Suprapubic skin (tissue), 4 donors: ENCODE results near the gene PHACTR2. TPM values are rescaled to one million over a fixed set of nuclear protein-coding genes. Genes with fewer than 3 reads are reported as not detected.
A peak's percentile ranks its signal among the peaks of the same experiment; 100 is the strongest.

ENCODE experiments used
- DNase-seq, 2 donors: peaks; one replicate each; pipeline ENCODE4 v3.0.0-alpha.2; 2019; ENCODE audit warnings: low spot score in 2 of 2
- H3K27ac ChIP-seq: fragments of 200-600 bp; sonication (generic); one replicate; pipeline ENCODE4 v1.5.1; 2019
- H3K27me3 ChIP-seq: fragments of 200-600 bp; sonication (generic); one replicate; pipeline ENCODE4 v1.5.1; 2019
- H3K36me3 ChIP-seq: fragments of 200-600 bp; sonication (generic); one replicate; pipeline ENCODE4 v1.5.1; 2019
- H3K4me1 ChIP-seq: fragments of 200-600 bp; sonication (generic); one replicate; pipeline ENCODE4 v1.5.1; 2019
- H3K4me3 ChIP-seq: fragments of 200-600 bp; sonication (generic); one replicate; pipeline ENCODE4 v1.5.1; 2019; ENCODE audit warnings: mild to moderate bottlenecking
- H3K9me3 ChIP-seq: fragments of 200-600 bp; sonication (generic); one replicate; pipeline ENCODE4 v1.5.1; 2019
- EP300 ChIP-seq: sonication (generic); formaldehyde crosslinking; IDR thresholded peaks from one replicate; pipeline ENCODE4 v1.6.1; 2017; ENCODE audit warnings: antibody characterized with exemption
- POLR2A ChIP-seq, 2 donors: fragments of 450-650 bp; IDR thresholded peaks; one replicate each; pipeline ENCODE4 v1.6.1; 2017; ENCODE audit warnings: antibody characterized with exemption in 2 of 2, mild to moderate bottlenecking in 2 of 2, moderate library complexity in 2 of 2
- POLR2AphosphoS5 ChIP-seq, 3 donors: sonication (generic); formaldehyde crosslinking; IDR thresholded peaks; one replicate each; pipeline ENCODE4 v1.6.1; 2017; ENCODE audit warnings: antibody characterized with exemption in 3 of 3
- WGBS: methylation state at CpG from one replicate; pipeline ENCODE4 v1.1.5; 2018; 5-methylcytosine and 5-hydroxymethylcytosine counted together
- total RNA-seq, 4 donors: library from RNA; depleted of rRNA; stranded (reverse); fragments of >200 nt; gene quantifications; one replicate each; pipeline ENCODE4 v1.1.0, GENCODE V29; 2016
- TF ChIP-seq, protein P1 (sequence below), 2 donors: fragments of 200-600 bp in 1 of 2; fragments of 450-650 bp in 1 of 2; sonication (generic) in 1 of 2; IDR thresholded peaks; one replicate each; pipeline ENCODE4 v1.5.1; 2016 to 2019; ENCODE audit warnings: antibody characterized with exemption in 2 of 2, mild to moderate bottlenecking in 1 of 2, moderate library complexity in 1 of 2

The PHACTR2 gene
- total RNA-seq, 4 donors from 2014 or later = 11.9 to 31.5 (median 20.9) TPM

DNA sequence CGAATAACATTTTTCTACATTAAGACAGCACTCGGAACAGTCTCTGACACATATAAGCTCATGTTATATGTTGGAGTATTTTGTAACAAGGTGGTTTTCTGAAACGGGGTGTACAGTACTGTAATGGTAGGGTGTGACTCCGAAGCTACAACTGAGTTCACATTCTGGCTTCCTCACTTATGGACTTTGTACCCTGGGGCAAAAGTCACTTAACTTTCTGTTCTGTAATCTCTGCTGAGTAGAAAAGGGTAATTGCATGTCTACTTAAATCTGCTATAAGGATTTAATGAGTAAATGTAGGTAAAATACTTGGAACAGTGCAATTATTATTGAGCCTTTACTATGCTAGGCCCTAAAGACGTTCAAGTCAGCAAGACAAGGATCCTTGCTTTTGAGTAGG lies 160.6 kb downstream of the PHACTR2 start:
- Histone ChIP-seq H3K27me3 (no peaks in the 10 kb centered on the region), H3K9me3 (no peaks in the 10 kb centered on the region), H3K4me3 (no peak overlapping the region), H3K36me3 (no peaks in the 10 kb centered on the region), H3K27ac (no peak overlapping the region), H3K4me1 (no peaks in the 10 kb centered on the region)
- WGBS = 63% methylated on average over 5 of the region's 5 CpGs
- no peak for TF ChIP-seq POLR2AphosphoS5 (IDR thresholded peaks at IDR 0.05)
- TF ChIP-seq, protein P1, sequence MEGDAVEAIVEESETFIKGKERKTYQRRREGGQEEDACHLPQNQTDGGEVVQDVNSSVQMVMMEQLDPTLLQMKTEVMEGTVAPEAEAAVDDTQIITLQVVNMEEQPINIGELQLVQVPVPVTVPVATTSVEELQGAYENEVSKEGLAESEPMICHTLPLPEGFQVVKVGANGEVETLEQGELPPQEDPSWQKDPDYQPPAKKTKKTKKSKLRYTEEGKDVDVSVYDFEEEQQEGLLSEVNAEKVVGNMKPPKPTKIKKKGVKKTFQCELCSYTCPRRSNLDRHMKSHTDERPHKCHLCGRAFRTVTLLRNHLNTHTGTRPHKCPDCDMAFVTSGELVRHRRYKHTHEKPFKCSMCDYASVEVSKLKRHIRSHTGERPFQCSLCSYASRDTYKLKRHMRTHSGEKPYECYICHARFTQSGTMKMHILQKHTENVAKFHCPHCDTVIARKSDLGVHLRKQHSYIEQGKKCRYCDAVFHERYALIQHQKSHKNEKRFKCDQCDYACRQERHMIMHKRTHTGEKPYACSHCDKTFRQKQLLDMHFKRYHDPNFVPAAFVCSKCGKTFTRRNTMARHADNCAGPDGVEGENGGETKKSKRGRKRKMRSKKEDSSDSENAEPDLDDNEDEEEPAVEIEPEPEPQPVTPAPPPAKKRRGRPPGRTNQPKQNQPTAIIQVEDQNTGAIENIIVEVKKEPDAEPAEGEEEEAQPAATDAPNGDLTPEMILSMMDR (IDR thresholded peaks at IDR 0.05) = no peak
- TF ChIP-seq POLR2A (IDR thresholded peaks at IDR 0.05) = no peak
- DNase-seq = no peak

DNA sequence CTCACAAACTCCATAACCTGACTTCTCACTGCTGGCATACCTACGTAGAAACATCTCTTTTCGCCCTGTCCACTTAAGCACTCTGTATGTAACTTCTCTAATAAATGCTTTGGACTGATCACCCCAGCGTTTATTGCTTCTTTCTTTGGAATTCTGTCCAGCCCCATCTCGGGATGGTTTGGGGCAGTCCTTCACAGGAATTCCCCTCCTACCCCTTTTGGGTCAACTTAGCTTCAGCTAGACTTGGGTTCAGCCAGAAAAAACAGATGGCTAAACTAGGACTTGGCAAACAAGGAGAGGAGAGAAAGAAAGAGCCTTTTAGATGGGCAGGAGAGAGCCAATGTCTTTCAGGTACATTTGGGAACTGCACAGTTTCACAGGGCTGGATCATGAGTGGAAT lies 161.4 kb downstream of the PHACTR2 start:
- TF ChIP-seq POLR2A (IDR thresholded peaks at IDR 0.05) (no peak), EP300 (no peak), POLR2AphosphoS5 (IDR thresholded peaks at IDR 0.05) (no peak)
- TF ChIP-seq, protein P1 (IDR thresholded peaks at IDR 0.05) = no peak
- H3K4me1 ChIP-seq = peaks cover 7% of the 10 kb centered on the region
- no peak overlapping the region for H3K27ac ChIP-seq
- H3K4me3 ChIP-seq = no peak overlapping the region
- DNase-seq = no peak
- no peaks in the 10 kb centered on the region for H3K9me3 ChIP-seq
- 77% methylated on average over 4 of the region's 4 CpGs for WGBS
- no peaks in the 10 kb centered on the region for H3K36me3 ChIP-seq
- no peaks in the 10 kb centered on the region for H3K27me3 ChIP-seq

DNA sequence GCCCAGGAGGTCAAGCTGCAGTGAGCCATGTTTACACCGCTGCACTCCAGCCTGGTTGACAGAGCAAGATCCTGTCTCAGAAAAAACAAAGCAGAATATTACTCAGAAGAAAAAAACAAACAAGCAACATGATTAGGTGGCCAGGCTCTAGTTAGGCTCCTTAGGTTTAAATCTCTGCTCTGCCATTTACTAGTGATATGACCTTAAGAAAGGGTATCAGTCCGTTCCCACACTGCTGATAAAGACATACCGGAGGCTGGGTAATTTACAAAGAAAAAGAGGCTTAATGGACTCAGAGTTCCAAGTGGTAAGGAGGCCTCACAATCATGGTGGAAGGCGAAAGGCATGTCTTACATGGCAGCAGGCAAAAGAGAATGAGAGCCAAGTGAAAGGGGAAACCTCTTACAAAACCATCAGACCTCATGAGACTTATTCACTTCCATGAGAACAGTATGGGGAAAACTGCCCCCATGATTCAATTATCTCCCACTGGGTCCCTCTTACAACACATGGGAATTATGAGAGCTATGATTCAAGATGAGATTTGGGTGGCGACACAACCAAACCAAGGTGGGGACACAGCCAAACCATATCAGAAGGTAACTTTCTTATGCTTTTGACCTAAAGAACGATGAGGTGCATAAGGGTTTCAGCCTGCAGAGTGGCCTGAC lies 163.0 kb downstream of the PHACTR2 start:
- no peak overlapping the region for H3K4me3 ChIP-seq
- no peaks in the 10 kb centered on the region for H3K27me3 ChIP-seq
- H3K9me3 ChIP-seq = no peaks in the 10 kb centered on the region
- no peak for DNase-seq
- peaks cover 4% of the 10 kb centered on the region for H3K36me3 ChIP-seq
- no peak overlapping the region for H3K27ac ChIP-seq
- H3K4me1 ChIP-seq = peaks cover 11% of the 10 kb centered on the region
- 94% methylated on average over 6 of the region's 6 CpGs for WGBS
- no peak for TF ChIP-seq EP300
- no peak for TF ChIP-seq POLR2A (IDR thresholded peaks at IDR 0.05)
- TF ChIP-seq, protein P1 (IDR thresholded peaks at IDR 0.05) = no peak
- TF ChIP-seq POLR2AphosphoS5 (IDR thresholded peaks at IDR 0.05) = no peak

DNA sequence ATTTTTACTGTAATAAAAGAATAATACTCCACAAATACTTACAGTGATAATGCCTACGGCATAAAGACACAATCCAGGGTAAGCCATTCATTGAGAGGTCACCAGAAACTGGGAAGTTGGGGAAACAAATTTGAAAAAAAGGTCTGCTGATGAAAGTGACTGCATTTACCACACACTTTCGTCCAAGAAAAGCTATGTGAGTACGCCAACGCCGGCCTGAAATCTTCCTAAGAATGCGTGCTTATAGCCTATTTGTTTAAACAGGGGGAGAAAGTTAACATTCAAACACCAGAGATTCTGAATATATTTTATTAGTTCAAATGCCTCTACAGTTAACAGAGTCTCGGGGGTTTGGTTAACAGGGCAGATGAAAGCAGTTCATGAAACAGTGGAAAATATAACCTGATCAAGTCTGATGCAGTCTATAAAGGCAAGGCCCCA lies 164.7 kb downstream of the PHACTR2 start:
- Histone ChIP-seq H3K27me3 (no peaks in the 10 kb centered on the region), H3K4me3 (peak overlapping the region; percentile 90), H3K9me3 (no peaks in the 10 kb centered on the region), H3K27ac (peak overlapping the region; percentile 94), H3K36me3 (peaks cover 21% of the 10 kb centered on the region), H3K4me1 (peaks cover 11% of the 10 kb centered on the region)
- DNase-seq = no peak
- TF ChIP-seq POLR2AphosphoS5 (IDR thresholded peaks at IDR 0.05) (no peak), EP300 (no peak), POLR2A (IDR thresholded peaks at IDR 0.05) (no peak)
- TF ChIP-seq, protein P1 (IDR thresholded peaks at IDR 0.05) = no peak
- 35% methylated on average over 7 of the region's 7 CpGs for WGBS

DNA sequence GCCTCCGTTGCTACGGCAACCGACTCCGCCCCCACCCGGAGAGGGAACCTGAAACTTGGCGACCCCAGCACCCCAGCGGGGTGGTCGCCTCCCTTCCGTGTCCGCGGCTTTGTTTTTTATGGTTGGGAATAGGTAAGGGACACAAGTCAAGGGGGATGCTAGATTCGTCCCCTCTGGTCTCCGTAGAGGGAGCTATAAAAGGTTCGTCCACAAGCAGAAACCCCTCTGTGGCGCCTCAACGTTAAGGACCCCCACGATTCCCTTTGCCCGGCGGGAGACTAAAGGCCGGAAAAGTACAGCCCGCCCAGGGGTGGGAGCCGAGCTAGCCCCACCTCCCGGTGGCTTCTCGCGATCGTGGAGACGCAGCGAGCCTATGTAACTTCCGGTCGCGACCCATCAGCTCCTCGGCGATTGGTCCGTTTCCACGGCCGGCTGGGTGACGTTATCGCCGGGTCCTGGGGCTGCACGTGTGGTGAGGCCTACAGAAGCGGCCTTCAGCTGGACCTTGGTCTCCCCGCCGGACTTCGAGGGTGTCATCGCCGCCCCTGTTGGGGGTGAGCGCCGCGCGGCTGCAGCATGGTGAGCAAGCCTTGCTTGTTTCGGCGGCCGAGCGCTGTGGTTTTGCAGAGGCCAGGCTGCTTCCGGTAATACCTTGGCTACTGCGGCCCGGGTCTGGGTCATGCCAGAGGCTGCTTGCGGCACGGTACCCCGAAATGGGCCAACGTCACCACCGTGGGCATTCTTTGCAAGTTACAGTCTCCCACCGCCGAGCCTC lies 165.3 kb downstream of the PHACTR2 start, which contains the start of gene LTV1:
Gene LTV1 (plus strand): TSS at position 437 of the 775 bp plus-strand sequence. CDS start 140 bp downstream, at position 577.
- Histone ChIP-seq H3K4me1 (peaks cover 11% of the 10 kb centered on the region), H3K9me3 (no peaks in the 10 kb centered on the region), H3K36me3 (peaks cover 27% of the 10 kb centered on the region), H3K4me3 (peak within 1 kb of the TSS; percentile 90), H3K27ac (peak within 1 kb of the TSS; percentile 94), H3K27me3 (no peaks in the 10 kb centered on the region)
- TF ChIP-seq POLR2AphosphoS5 (IDR thresholded peaks at IDR 0.05) (peak in 2 of 3 donors; percentile 80 to 83), POLR2A (IDR thresholded peaks at IDR 0.05) (peak in 1 of 2 donors; percentile 26), EP300 (no peak)
- TF ChIP-seq, protein P1 (IDR thresholded peaks at IDR 0.05) = no peak
- DNase-seq = peak; percentile 98 to 99
- under 1% methylated on average over 14 of the region's 64 CpGs for WGBS
